Thyroid gland (tissue), 4 donors: ENCODE data around the gene CSMD2. TPM values are rescaled to one million over a fixed set of nuclear protein-coding genes. Genes with fewer than 3 reads are reported as not detected.

Source experiments
- DNase-seq, 2 donors: peaks; one replicate each; pipeline ENCODE4 v3.0.0-alpha.2; 2019
- H3K27ac ChIP-seq, 3 donors: fragments of 200-600 bp; sonication (generic); 1 replicate in 2 of 3; 2 replicates in 1 of 3; pipeline ENCODE4 v1.5.1; 2016 to 2019; ENCODE audit warnings: mild to moderate bottlenecking in 1 of 3, moderate library complexity in 1 of 3
- H3K27me3 ChIP-seq: fragments of 200-600 bp; sonication (generic); one replicate; pipeline ENCODE4 v1.5.1; 2019
- H3K36me3 ChIP-seq, 2 donors: fragments of 200-600 bp; sonication (generic); one replicate each; pipeline ENCODE4 v1.5.1; 2016 to 2019
- H3K4me1 ChIP-seq, 2 donors: fragments of 200-600 bp; sonication (generic); one replicate each; pipeline ENCODE4 v1.5.1; 2017 to 2019
- H3K4me3 ChIP-seq, 3 donors: fragments of 200-600 bp; sonication (generic); replicated peaks in 1 of 3; 1 replicate in 2 of 3; 2 replicates in 1 of 3; pipeline ENCODE4 v1.5.1; 2016; ENCODE audit warnings: mild to moderate bottlenecking in 1 of 3
- H3K9me3 ChIP-seq: fragments of 200-600 bp; sonication (generic); one replicate; pipeline ENCODE4 v1.5.1; 2017
- POLR2A ChIP-seq, 2 donors: fragments of 450-650 bp; IDR thresholded peaks; one replicate each; pipeline ENCODE4 v1.6.1; 2017; ENCODE audit warnings: antibody characterized with exemption in 2 of 2, mild to moderate bottlenecking in 2 of 2, moderate library complexity in 1 of 2
- WGBS, 2 donors: methylation state at CpG; one replicate each; pipeline ENCODE4 v1.1.5; 2017; 5-methylcytosine and 5-hydroxymethylcytosine counted together
- intact Hi-C: fragments of 100-400 bp; cut with DNase I; formaldehyde crosslinking; loops from one replicate; pipeline ENCODE4 v1.15.1; 2023
- total RNA-seq, 4 donors: library from RNA; depleted of rRNA; stranded (reverse); fragments of >200 nt; gene quantifications; one replicate each; pipeline ENCODE4 v1.2.3, GENCODE V29; 2016
- TF ChIP-seq, protein P1 (sequence below), 6 experiments: fragments of 200-600 bp in 3 of 6; fragments of 450-650 bp in 3 of 6; sonication (generic) in 3 of 6; IDR thresholded peaks; one replicate each; pipeline ENCODE4 v1.5.1; 2016 to 2019; ENCODE audit warnings: antibody characterized with exemption in 6 of 6, mild to moderate bottlenecking in 2 of 6, inconsistent platforms in 1 of 6, moderate library complexity in 1 of 6

The CSMD2 gene
- total RNA-seq, 4 donors from 2014 or later, result 0.10 to 0.45 (median 0.13) TPM; not detected in 1

DNA sequence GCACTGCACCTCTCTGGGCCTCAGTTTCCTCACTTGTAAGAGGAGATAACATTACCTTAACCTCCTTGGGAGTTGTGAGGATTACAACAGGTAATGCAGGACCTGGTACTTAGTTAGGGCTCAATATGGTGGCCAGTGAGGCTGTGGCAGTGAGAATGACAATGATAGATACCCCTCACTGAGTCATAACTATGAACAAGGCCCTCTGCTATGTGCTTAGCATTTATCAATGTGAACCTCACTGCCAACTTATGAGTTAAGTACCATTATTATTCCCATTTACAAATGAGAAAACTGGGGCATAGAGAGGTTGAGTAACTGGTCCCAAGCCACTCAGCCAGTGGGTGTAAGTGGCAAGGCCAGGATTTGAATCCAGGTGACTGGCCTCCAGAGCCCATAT lies 236.8 kb downstream of the CSMD2 start:
- Histone ChIP-seq H3K9me3 (no peaks in the 10 kb centered on the region), H3K27me3 (no peaks in the 10 kb centered on the region), H3K27ac (no peak overlapping the region), H3K4me3 (no peak overlapping the region), H3K36me3 (no peaks in the 10 kb centered on the region), H3K4me1 (peaks cover 13 to 18% of the 10 kb centered on the region in 2 donors)
- intact Hi-C loops, result no loop called here
- no peak for TF ChIP-seq POLR2A (IDR thresholded peaks at IDR 0.05)
- DNase-seq, result no peak

DNA sequence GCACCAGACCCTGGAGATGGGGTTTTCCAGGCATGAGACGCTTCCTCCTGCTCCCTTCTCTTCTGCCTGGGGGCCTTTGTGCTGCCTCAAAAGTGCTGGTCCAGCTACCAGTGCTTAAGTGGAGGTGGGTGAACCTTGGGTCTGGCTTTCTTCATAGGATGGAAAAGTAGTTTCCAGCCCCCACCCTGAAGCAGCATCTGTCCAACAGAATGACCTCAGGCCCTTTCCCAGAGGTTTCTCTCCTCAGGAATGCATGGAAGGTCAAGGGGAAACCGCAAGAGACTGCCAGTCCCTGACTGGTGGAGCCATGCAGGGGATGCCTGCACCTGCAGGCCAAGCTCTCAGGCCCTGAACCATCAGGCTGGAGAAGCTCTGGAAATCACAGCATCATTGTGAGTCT lies 237.3 kb downstream of the CSMD2 start:
- Histone ChIP-seq H3K36me3 (no peaks in the 10 kb centered on the region), H3K27ac (no peak overlapping the region), H3K4me1 (peaks cover 13 to 18% of the 10 kb centered on the region in 2 donors), H3K9me3 (no peaks in the 10 kb centered on the region), H3K27me3 (no peaks in the 10 kb centered on the region), H3K4me3 (no peak overlapping the region)
- intact Hi-C loops, result no loop called here
- no peak for DNase-seq
- TF ChIP-seq, protein P1, sequence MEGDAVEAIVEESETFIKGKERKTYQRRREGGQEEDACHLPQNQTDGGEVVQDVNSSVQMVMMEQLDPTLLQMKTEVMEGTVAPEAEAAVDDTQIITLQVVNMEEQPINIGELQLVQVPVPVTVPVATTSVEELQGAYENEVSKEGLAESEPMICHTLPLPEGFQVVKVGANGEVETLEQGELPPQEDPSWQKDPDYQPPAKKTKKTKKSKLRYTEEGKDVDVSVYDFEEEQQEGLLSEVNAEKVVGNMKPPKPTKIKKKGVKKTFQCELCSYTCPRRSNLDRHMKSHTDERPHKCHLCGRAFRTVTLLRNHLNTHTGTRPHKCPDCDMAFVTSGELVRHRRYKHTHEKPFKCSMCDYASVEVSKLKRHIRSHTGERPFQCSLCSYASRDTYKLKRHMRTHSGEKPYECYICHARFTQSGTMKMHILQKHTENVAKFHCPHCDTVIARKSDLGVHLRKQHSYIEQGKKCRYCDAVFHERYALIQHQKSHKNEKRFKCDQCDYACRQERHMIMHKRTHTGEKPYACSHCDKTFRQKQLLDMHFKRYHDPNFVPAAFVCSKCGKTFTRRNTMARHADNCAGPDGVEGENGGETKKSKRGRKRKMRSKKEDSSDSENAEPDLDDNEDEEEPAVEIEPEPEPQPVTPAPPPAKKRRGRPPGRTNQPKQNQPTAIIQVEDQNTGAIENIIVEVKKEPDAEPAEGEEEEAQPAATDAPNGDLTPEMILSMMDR (IDR thresholded peaks at IDR 0.05), result no peak
- no peak for TF ChIP-seq POLR2A (IDR thresholded peaks at IDR 0.05)
- 75 to 100% methylated on average over 2 of the region's 2 CpGs for WGBS, 2 donors

DNA sequence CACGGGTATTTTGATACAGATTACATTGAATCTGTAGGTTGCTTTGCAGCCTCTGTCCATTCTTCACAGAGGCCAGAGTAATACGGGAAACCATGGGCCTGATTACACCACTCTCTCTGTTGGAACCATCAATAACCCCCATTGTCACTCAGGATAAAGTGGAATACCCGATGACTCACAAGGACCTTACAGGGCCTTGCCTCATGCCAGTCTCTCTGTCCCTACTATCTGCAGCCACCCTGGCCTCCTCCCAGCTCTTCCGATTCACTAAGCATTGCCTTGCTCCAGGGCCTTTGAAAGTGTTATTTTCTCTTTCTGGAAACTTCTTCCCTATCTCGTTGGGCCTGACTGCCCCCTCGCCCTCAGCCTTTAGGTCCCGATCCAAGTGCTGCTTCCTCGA lies 239.4 kb downstream of the CSMD2 start:
- H3K36me3 ChIP-seq, result no peaks in the 10 kb centered on the region
- no peaks in the 10 kb centered on the region for H3K27me3 ChIP-seq
- DNase-seq, result no peak
- WGBS, 2 donors, result 84 to 89% methylated on average over 8 of the region's 8 CpGs
- H3K27ac ChIP-seq, result no peak overlapping the region
- intact Hi-C loops, result no loop called here
- no peak overlapping the region for H3K4me3 ChIP-seq
- H3K9me3 ChIP-seq, result no peaks in the 10 kb centered on the region
- H3K4me1 ChIP-seq, result peaks cover 1 to 5% of the 10 kb centered on the region in 2 donors
- no peak for TF ChIP-seq POLR2A (IDR thresholded peaks at IDR 0.05)
- TF ChIP-seq, protein P1 (IDR thresholded peaks at IDR 0.05), result no peak

DNA sequence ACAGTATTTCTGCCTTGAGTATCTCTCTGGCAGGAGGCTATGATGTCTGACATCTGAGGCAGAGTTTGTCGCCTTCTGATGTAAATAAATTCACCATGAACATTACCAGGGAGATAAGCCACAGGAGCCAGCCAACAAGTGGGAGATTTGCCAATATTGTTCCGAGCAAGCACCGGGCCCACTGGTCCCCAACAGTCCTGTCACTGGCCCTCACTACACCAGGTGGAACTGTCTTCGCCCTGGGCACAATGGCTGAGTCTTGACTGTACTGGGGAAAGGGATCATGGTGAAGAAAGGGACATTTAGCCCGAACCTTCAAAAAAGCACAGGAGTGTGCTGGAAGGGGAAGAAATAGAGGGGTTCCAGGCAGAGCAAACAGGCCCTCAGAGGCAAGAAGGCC lies 243.7 kb downstream of the CSMD2 start:
- Histone ChIP-seq H3K4me3 (no peak overlapping the region), H3K9me3 (no peaks in the 10 kb centered on the region), H3K27ac (no peak overlapping the region), H3K27me3 (no peaks in the 10 kb centered on the region), H3K36me3 (no peaks in the 10 kb centered on the region), H3K4me1 (no peaks in the 10 kb centered on the region)
- TF ChIP-seq POLR2A (IDR thresholded peaks at IDR 0.05), result no peak
- TF ChIP-seq, protein P1 (IDR thresholded peaks at IDR 0.05), result no peak
- DNase-seq, result no peak
- 91 to 95% methylated on average over 5 of the region's 5 CpGs for WGBS, 2 donors
- intact Hi-C loops, result no loop called here

DNA sequence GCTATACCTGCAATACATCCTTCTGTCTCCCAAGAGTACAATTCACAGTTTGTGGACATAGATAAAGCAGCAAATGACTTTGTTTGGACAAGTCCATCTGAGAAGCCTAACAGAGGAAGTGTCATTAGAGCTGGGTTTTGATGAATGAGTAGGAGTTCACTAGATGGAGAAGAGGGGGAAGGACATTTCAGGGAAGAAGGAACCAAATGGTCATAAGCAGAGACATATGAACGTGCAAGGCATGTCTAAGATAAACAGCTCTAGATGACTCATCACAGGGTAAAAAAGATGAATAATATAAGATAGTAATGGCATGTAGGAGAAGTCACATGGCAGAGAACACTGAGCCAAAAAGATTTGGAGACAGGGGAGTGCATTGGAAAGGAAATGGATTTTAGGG lies 246.7 kb downstream of the CSMD2 start:
- intact Hi-C loops, result no loop called here
- Histone ChIP-seq H3K36me3 (no peaks in the 10 kb centered on the region), H3K4me1 (no peaks in the 10 kb centered on the region), H3K27ac (no peak overlapping the region), H3K9me3 (no peaks in the 10 kb centered on the region), H3K27me3 (no peaks in the 10 kb centered on the region), H3K4me3 (no peak overlapping the region)
- 51 to 55% methylated on average over 1 of the region's 1 CpG for WGBS, 2 donors
- TF ChIP-seq POLR2A (IDR thresholded peaks at IDR 0.05), result no peak
- TF ChIP-seq, protein P1 (IDR thresholded peaks at IDR 0.05), result no peak
- no peak for DNase-seq

DNA sequence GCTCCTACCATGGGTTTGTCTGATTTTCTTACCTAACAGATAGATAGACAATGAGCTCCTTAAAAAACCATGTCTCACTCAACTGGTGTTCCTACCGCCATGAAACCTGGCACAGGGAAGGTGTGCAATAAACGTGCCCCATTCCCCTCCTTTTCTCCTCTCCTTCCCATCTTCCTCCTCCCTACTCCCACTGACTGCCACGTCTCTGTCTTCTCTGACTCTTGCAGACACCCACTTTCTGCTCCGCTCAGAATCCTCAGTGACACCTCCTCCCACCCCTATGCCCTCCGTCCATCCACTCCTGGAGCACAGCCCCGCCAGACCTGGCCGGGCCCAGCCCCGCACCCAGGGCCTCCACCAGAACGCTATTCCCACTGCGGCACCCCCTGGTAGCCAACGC lies 248.2 kb downstream of the CSMD2 start:
- Histone ChIP-seq H3K9me3 (no peaks in the 10 kb centered on the region), H3K4me3 (no peak overlapping the region), H3K36me3 (no peaks in the 10 kb centered on the region), H3K4me1 (no peaks in the 10 kb centered on the region), H3K27me3 (no peaks in the 10 kb centered on the region), H3K27ac (no peak overlapping the region)
- 92% methylated on average over 11 of the region's 11 CpGs for WGBS, 2 donors
- TF ChIP-seq POLR2A (IDR thresholded peaks at IDR 0.05), result no peak
- TF ChIP-seq, protein P1 (IDR thresholded peaks at IDR 0.05), result no peak
- intact Hi-C loops, result no loop called here
- no peak for DNase-seq
